HG03439 (cell line): Measurements from ENCODE around the gene PTX4.
"Not testable (repeated sequence)": the region's sequence is repeated elsewhere in the genome, so short reads cannot be mapped to it uniquely, and the experiment has no call there.

Source experiments
- ATAC-seq: cut with Tn5 transposase; IDR thresholded peaks from one replicate; pipeline ENCODE4 v1.9.1; 2021; ENCODE audit warnings: mild to moderate bottlenecking, moderate library complexity; ENCODE audit not compliant: unreplicated experiment

PTX4 gene

GRCh38 chr16:1487395-1488053, 1.2 kb downstream of the PTX4 start:
- no peak for ATAC-seq

- no peak for ATAC-seq
Observed at GRCh38 chr16:1486551-1487390, 2.0 kb downstream of the PTX4 start.

GRCh38 chr16:1485847-1486496, 2.8 kb downstream of the PTX4 start:
- no peak for ATAC-seq

GRCh38 chr16:1481906-1482835, 6.6 kb downstream of the PTX4 start:
- no peak for ATAC-seq

GRCh38 chr16:1478937-1479336, 9.8 kb downstream of the PTX4 start:
- not testable (repeated sequence) for ATAC-seq

GRCh38 chr16:1477033-1477432, 11.7 kb downstream of the PTX4 start:
- ATAC-seq, result no peak

- ATAC-seq, result no peak
Observed at GRCh38 chr16:1475552-1476114, 13.1 kb downstream of the PTX4 start.

GRCh38 chr16:1474796-1475551, 13.8 kb downstream of the PTX4 start, which contains the start of gene CLCN7:
Gene CLCN7, minus strand, starts transcription at chr16:1475028. Its CDS starts 54 bp downstream, at chr16:1474974.
- ATAC-seq, result peak; percentile 90

GRCh38 chr16:1474082-1474795, 14.5 kb downstream of the PTX4 start:
- peak; percentile 20 for ATAC-seq

GRCh38 chr16:1472974-1473373, 15.8 kb downstream of the PTX4 start:
- no peak for ATAC-seq

- no peak for ATAC-seq
Observed at GRCh38 chr16:1471569-1472194, 17.1 kb downstream of the PTX4 start.

GRCh38 chr16:1470481-1471251, 18.1 kb downstream of the PTX4 start:
- ATAC-seq, result no peak

GRCh38 chr16:1469693-1470201, 19.0 kb downstream of the PTX4 start:
- ATAC-seq, result no peak

GRCh38 chr16:1469141-1469540, 19.6 kb downstream of the PTX4 start:
- not testable (repeated sequence) for ATAC-seq

GRCh38 chr16:1468426-1468810, 20.3 kb downstream of the PTX4 start:
- ATAC-seq, result no peak

GRCh38 chr16:1466968-1467521, 21.7 kb downstream of the PTX4 start:
- no peak for ATAC-seq

GRCh38 chr16:1466054-1466453, 22.7 kb downstream of the PTX4 start:
- no peak for ATAC-seq
